HepG2 (cell line): Measurements from ENCODE around the gene SYNPR. TPM values are rescaled to one million over a fixed set of nuclear protein-coding genes. Genes with fewer than 3 reads are reported as not detected.

ENCODE experiments used
- ATAC-seq: fragments of 200-7000 bp; cut with Tn5 transposase; 3 replicates; pipeline ENCODE4 v1.9.1; 2020; ENCODE audit warnings: mild to moderate bottlenecking, moderate library complexity
- BruUV-seq: library from RNA; stranded (reverse); fragments of 400-500 nt; replicated peaks from 2 replicates; lab custom pipeline; 2021; lab: Mats Ljungman, UMichigan
- CTCF ChIA-PET: fragments of 300-600 bp; formaldehyde crosslinking; extraction: SDS; loops from one replicate; lab custom pipeline; 2021; ENCODE audit warnings: low total read pairs, inconsistent platforms, low intra/inter-chr PET ratio; lab: Yijun Ruan, JAX
- POLR2A ChIA-PET: fragments of 350-600 bp; sonication (Branson Sonifier 250); formaldehyde crosslinking; loops from one replicate; lab custom pipeline; 2020; ENCODE audit warnings: antibody characterized with exemption, inconsistent platforms; lab: Yijun Ruan, JAX
- DNase-seq: peaks from one replicate; pipeline ENCODE4 v3.0.0-alpha.2; 2015; ENCODE audit warnings: low spot score
- FAIRE-seq: peaks from 3 replicates; lab custom pipeline; 2011; peaks lifted over from hg19 to GRCh38; lab: Jason Lieb, UNC
- H2AFZ ChIP-seq: one replicate; pipeline ENCODE4 v1.6.1; 2011; ENCODE audit warnings: low read length, inconsistent platforms
- H3K27ac ChIP-seq: fragments of 300-600 bp; 3 replicates; pipeline ENCODE4 v1.8.0; 2011; ENCODE audit warnings: mixed run types, mild to moderate bottlenecking, mixed read lengths, low read length, inconsistent platforms; ENCODE audit not compliant: insufficient read depth; ENCODE audit errors: extremely low read length
- H3K27me3 ChIP-seq, 2 experiments: fragments of 200-600 bp in 1 of 2; 2 replicates in 1 of 2; 3 replicates in 1 of 2; pipeline versions ENCODE4 v1.6.0 to v1.8.0; 2011; ENCODE audit warnings: low read length in 2 of 2, mild to moderate bottlenecking in 2 of 2, moderate library complexity in 2 of 2, inconsistent platforms in 1 of 2; ENCODE audit not compliant: insufficient read depth in 2 of 2, control insufficient read depth in 1 of 2
- H3K36me3 ChIP-seq, 2 experiments: fragments of 200-600 bp in 1 of 2; replicated peaks in 1 of 2; 2 replicates in 1 of 2; 3 replicates in 1 of 2; pipeline versions ENCODE4 v1.5.1 to v1.8.0; 2011; ENCODE audit warnings: low read length in 2 of 2, inconsistent platforms in 1 of 2; ENCODE audit not compliant: insufficient read depth in 2 of 2, control insufficient read depth in 1 of 2
- H3K4me1 ChIP-seq: 2 replicates; pipeline ENCODE4 v1.5.1; 2012; ENCODE audit warnings: low read length, inconsistent platforms; ENCODE audit not compliant: insufficient read depth
- H3K4me2 ChIP-seq: 2 replicates; pipeline ENCODE4 v1.6.0; 2011; ENCODE audit warnings: low read depth, low read length, inconsistent platforms
- H3K4me3 ChIP-seq, 3 experiments: fragments of 200-600 bp in 1 of 3; sonication (generic), shearing (Covaris generic) in 1 of 3; replicated peaks in 1 of 3; 2 replicates each; pipeline ENCODE4 v1.5.1; 2011 to 2016; ENCODE audit warnings: low read length in 3 of 3, inconsistent platforms in 2 of 3, low read depth in 2 of 3, mild to moderate bottlenecking in 2 of 3, control low read depth in 1 of 3, mixed read lengths in 1 of 3; ENCODE audit not compliant: insufficient read depth in 1 of 3
- H3K79me2 ChIP-seq: one replicate; pipeline ENCODE4 v1.6.1; 2011; ENCODE audit warnings: low read length, inconsistent platforms; ENCODE audit not compliant: insufficient read depth
- H3K9ac ChIP-seq: 2 replicates; pipeline ENCODE4 v1.6.0; 2011; ENCODE audit warnings: mild to moderate bottlenecking, low read depth, low read length, inconsistent platforms; ENCODE audit not compliant: insufficient read depth
- H3K9me3 ChIP-seq: 2 replicates; pipeline ENCODE4 v1.5.1; 2012; ENCODE audit warnings: mild to moderate bottlenecking, low read length
- H4K20me1 ChIP-seq: 2 replicates; pipeline ENCODE4 v1.6.0; 2011; ENCODE audit warnings: inconsistent platforms, mild to moderate bottlenecking, low read length, moderate library complexity; ENCODE audit not compliant: insufficient read depth
- ARNT ChIP-seq: fragments of 450-650 bp; IDR thresholded peaks from 2 replicates; pipeline ENCODE4 v1.6.1; 2017
- ELF1 ChIP-seq: sonication (generic); formaldehyde crosslinking; IDR thresholded peaks from 2 replicates; pipeline ENCODE4 v1.4.0; 2020; ENCODE audit warnings: missing genetic modification reagents
- FOXJ3 ChIP-seq: sonication (generic); formaldehyde crosslinking; IDR thresholded peaks from 2 replicates; pipeline ENCODE4 v1.4.0; 2020; ENCODE audit warnings: missing genetic modification reagents, mild to moderate bottlenecking, borderline replicate concordance
- GATAD2A ChIP-seq: IDR thresholded peaks from 2 replicates; pipeline ENCODE4 v1.6.1; 2016
- IKZF4 ChIP-seq: sonication (generic); formaldehyde crosslinking; IDR thresholded peaks from 2 replicates; pipeline ENCODE4 v1.5.1; 2020; ENCODE audit warnings: borderline replicate concordance, mild to moderate bottlenecking, low read depth, missing genetic modification reagents; ENCODE audit errors: not compliant biosample characterization
- KLF12 ChIP-seq: sonication (generic); formaldehyde crosslinking; IDR thresholded peaks from 2 replicates; pipeline ENCODE4 v1.4.0; 2020; ENCODE audit warnings: missing genetic modification reagents, borderline replicate concordance
- NFYB ChIP-seq: sonication (generic); formaldehyde crosslinking; IDR thresholded peaks from 2 replicates; pipeline ENCODE4 v1.4.0; 2020; ENCODE audit warnings: missing genetic modification reagents
- ZNF512B ChIP-seq: sonication (generic); formaldehyde crosslinking; IDR thresholded peaks from 2 replicates; pipeline ENCODE4 v1.5.1; 2020; ENCODE audit warnings: missing genetic modification reagents, mild to moderate bottlenecking, borderline replicate concordance
- ZNF543 ChIP-seq: sonication (generic); formaldehyde crosslinking; IDR thresholded peaks from 2 replicates; pipeline ENCODE4 v1.4.0; 2020; ENCODE audit warnings: mild to moderate bottlenecking, missing genetic modification reagents
- ZNF564 ChIP-seq: sonication (generic); formaldehyde crosslinking; IDR thresholded peaks from 2 replicates; pipeline ENCODE4 v1.8.1; 2023; ENCODE audit warnings: mild to moderate bottlenecking, missing genetic modification reagents
- ZNF572 ChIP-seq: sonication (generic); formaldehyde crosslinking; IDR thresholded peaks from 2 replicates; pipeline ENCODE4 v1.5.1; 2020; ENCODE audit warnings: mild to moderate bottlenecking, missing genetic modification reagents
- ZNF660 ChIP-seq: sonication (generic); formaldehyde crosslinking; IDR thresholded peaks from 2 replicates; pipeline ENCODE4 v1.5.1; 2020; ENCODE audit warnings: mild to moderate bottlenecking, low read depth, missing genetic modification reagents, borderline replicate concordance
- WGBS: methylation state at CpG from one replicate; pipeline ENCODE4 v1.1.6; 2017; ENCODE audit warnings: low lambda C conversion rate; 5-methylcytosine and 5-hydroxymethylcytosine counted together
- in situ Hi-C: cut with HindIII; loops from 2 replicates; pipeline ENCODE4 v1.10.0; 2017; ENCODE audit warnings: low pct_unique_long_range_greater_than_20kb; ENCODE audit not compliant: extremely low pct_ligation_motif_present
- intact Hi-C: fragments of 100-400 bp; cut with micrococcal nuclease; formaldehyde crosslinking; loops from one replicate; pipeline ENCODE4 v1.10.0; 2022; ENCODE audit not compliant: unreplicated experiment
- polyA plus RNA-seq, 8 experiments: library from polyadenylated mRNA; depleted of rRNA in 3 of 8; stranded (reverse) in 7 of 8; unstranded in 1 of 8; fragments of >200 nt; fragmentation: Illumina TruSeq in 4 of 8; extraction: Trizol in 4 of 8; gene quantifications; 2 replicates each; pipeline versions ENCODE4 v1.2.1 to v1.2.3, GENCODE V29; 2011 to 2016; ENCODE audit warnings: low read depth in 4 of 8, missing spikeins in 1 of 8, mixed read lengths in 1 of 8; ENCODE audit not compliant: insufficient read depth in 1 of 8
- total RNA-seq, 5 experiments: library from RNA; depleted of rRNA; stranded (reverse); fragments of >200 nt; fragmentation: Illumina TruSeq; extraction: Trizol; gene quantifications; 2 replicates each; pipeline ENCODE4 v1.2.3, GENCODE V29; 2016; ENCODE audit warnings: low read depth in 1 of 5
- TF ChIP-seq, protein P1 (sequence below): sonication (generic); formaldehyde crosslinking; IDR thresholded peaks from 2 replicates; pipeline ENCODE4 v1.4.0; 2020; ENCODE audit warnings: mild to moderate bottlenecking, missing genetic modification reagents

The SYNPR gene
- total and polyA plus RNA-seq, 2 of the 13 experiments (the other 11 are each of a cell fraction or from before 2014, with no cell fraction given): 0.04 TPM; not detected in 1

GRCh38 chr3:63482341-63482740 lies 204.2 kb downstream of the SYNPR start:
- ATAC-seq (no peak), DNase-seq (no peak), FAIRE-seq (no peak)
- in situ Hi-C loops (no loop called here), intact Hi-C loops (no loop called here)
- 2% methylated on average over 2 of the region's 2 CpGs for WGBS
- H4K20me1 ChIP-seq: no peaks in the 10 kb centered on the region
- ChIA-PET POLR2A (no interaction called here), CTCF (no interaction called here)
- H3K27ac ChIP-seq: no peak overlapping the region
- H3K36me3 ChIP-seq: no peaks in the 10 kb centered on the region
- no peaks in the 10 kb centered on the region; a peak in 1 of 5 replicates for H3K27me3 ChIP-seq
- H3K4me3 ChIP-seq: no peak overlapping the region
- no peaks in the 10 kb centered on the region for H3K79me2 ChIP-seq
- H2AFZ ChIP-seq: no peak overlapping the region
- TF ChIP-seq NFYB (CRISPR knock-in tag) (no peak), KLF12 (CRISPR knock-in tag) (no peak), ARNT (no peak), IKZF4 (CRISPR knock-in tag) (no peak), ZNF660 (CRISPR knock-in tag) (no peak), ZNF564 (CRISPR knock-in tag) (no peak), ZNF512B (CRISPR knock-in tag) (no peak), ZNF543 (CRISPR knock-in tag) (no peak), ELF1 (no peak), ZNF572 (CRISPR knock-in tag) (no peak), FOXJ3 (CRISPR knock-in tag) (no peak), GATAD2A (CRISPR knock-in tag) (no peak)
- TF ChIP-seq, protein P1, sequence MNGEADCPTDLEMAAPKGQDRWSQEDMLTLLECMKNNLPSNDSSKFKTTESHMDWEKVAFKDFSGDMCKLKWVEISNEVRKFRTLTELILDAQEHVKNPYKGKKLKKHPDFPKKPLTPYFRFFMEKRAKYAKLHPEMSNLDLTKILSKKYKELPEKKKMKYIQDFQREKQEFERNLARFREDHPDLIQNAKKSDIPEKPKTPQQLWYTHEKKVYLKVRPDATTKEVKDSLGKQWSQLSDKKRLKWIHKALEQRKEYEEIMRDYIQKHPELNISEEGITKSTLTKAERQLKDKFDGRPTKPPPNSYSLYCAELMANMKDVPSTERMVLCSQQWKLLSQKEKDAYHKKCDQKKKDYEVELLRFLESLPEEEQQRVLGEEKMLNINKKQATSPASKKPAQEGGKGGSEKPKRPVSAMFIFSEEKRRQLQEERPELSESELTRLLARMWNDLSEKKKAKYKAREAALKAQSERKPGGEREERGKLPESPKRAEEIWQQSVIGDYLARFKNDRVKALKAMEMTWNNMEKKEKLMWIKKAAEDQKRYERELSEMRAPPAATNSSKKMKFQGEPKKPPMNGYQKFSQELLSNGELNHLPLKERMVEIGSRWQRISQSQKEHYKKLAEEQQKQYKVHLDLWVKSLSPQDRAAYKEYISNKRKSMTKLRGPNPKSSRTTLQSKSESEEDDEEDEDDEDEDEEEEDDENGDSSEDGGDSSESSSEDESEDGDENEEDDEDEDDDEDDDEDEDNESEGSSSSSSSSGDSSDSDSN: no peak
- H3K9me3 ChIP-seq: no peaks in the 10 kb centered on the region
- no TSS peak for BruUV-seq
- H3K4me2 ChIP-seq: no peak overlapping the region
- H3K9ac ChIP-seq: no peak overlapping the region
- H3K4me1 ChIP-seq: peaks cover 7% of the 10 kb centered on the region
